ENCODE results near the gene CNOT9. TPM values are rescaled to one million over a fixed set of nuclear protein-coding genes. Genes with fewer than 3 reads are reported as not detected.

CNOT9 gene
- total and polyA plus RNA-seq, 2 of the 13 experiments (the other 11 are each of a cell fraction or from before 2014, with no cell fraction given) = 82.6 to 92.4 TPM

DNA sequence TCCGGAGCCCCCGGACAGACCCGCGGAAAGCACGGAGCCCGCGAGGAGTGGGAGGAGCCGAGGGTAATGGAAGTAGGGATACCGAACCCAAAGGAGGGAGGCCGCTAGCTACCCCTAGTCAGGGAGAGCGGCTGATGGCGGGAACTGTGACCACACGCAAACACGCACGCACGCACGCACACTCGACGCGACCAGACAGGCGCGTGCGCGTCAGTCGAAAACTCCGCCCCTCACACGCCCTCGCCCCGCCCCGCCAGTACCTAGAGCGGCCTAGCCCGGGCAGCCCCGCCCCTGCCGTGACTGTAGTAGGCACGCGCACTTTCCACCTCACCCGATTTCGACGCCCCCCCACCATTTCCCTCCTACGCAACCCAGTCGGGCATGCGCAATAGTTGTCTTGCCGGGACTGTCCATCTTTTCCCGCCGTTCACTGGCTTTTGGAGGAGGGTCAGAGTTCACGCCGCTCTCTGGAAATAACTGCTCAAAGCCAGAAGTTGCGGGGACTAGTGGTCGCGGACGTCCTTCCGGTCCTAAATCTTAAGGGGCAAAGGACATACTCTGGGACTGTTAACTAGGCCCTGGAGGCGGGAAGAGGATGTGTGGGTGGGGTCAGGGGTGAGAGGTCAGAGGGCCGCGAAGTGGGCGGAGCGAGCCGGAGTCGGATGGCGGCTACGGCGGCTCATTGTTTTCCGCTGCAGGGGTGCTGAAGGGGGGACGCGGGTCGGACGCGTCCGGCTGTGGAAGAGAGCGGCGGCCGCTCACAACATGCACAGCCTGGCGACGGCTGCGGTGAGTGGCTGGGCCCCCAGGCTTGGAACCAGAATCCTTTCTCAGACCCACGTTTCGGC lies at the start of gene CNOT9, which contains the start of gene USP37 (continued):
- no peak; the same call in 1 of the 2 replicates for TF ChIP-seq ARNTL (CRISPR knock-in tag; IDR thresholded peaks at IDR 0.05)
- TF ChIP-seq FLYWCH1 (CRISPR knock-in tag; IDR thresholded peaks at IDR 0.05) = peak; percentile 57; the same call in 1 of the 2 replicates
- peak; percentile 97; the same call in 1 of the 2 replicates for TF ChIP-seq ZNF564 (CRISPR knock-in tag; IDR thresholded peaks at IDR 0.05)
- peak; percentile 59 for TF ChIP-seq SP2 (CRISPR knock-in tag; IDR thresholded peaks at IDR 0.05)
- TF ChIP-seq ZNF547 (CRISPR knock-in tag; IDR thresholded peaks at IDR 0.05) = peak; percentile 96
- TF ChIP-seq PBX2 (CRISPR knock-in tag; IDR thresholded peaks at IDR 0.05) = no peak
- peak; percentile 6; the same call in 1 of the 2 replicates for TF ChIP-seq DZIP1 (CRISPR knock-in tag; IDR thresholded peaks at IDR 0.05)
- TF ChIP-seq BORCS8-MEF2B (CRISPR knock-in tag; IDR thresholded peaks at IDR 0.05) = peak; percentile 99
- TF ChIP-seq ZNF616 (CRISPR knock-in tag; IDR thresholded peaks at IDR 0.05; ENCODE audit: low read depth) = peak; percentile 98
- TF ChIP-seq ZNF414 (CRISPR knock-in tag; IDR thresholded peaks at IDR 0.05) = peak; percentile 96; the same call in 1 of the 2 replicates
- no peak for TF ChIP-seq ZNF24 (IDR thresholded peaks at IDR 0.05)
- TF ChIP-seq MAFF (IDR thresholded peaks at IDR 0.05; ENCODE audit: low read depth, low read length) = no peak
- TF ChIP-seq PRDM10 (CRISPR knock-in tag; IDR thresholded peaks at IDR 0.05; ENCODE audit: low read depth) = peak; percentile 88
- peak; percentile 52; the same call in 1 of the 2 replicates for TF ChIP-seq MTF2 (CRISPR knock-in tag; IDR thresholded peaks at IDR 0.05; ENCODE audit: borderline replicate concordance)
- TF ChIP-seq, protein P1, sequence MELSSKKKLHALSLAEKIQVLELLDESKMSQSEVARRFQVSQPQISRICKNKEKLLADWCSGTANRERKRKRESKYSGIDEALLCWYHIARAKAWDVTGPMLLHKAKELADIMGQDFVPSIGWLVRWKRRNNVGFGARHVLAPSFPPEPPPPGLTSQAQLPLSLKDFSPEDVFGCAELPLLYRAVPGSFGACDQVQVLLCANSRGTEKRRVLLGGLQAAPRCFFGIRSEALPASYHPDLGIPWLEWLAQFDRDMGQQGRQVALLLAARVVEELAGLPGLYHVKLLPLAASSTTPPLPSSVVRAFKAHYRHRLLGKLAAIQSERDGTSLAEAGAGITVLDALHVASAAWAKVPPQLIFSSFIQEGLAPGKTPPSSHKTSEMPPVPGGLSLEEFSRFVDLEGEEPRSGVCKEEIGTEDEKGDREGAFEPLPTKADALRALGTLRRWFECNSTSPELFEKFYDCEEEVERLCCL (CRISPR knock-in tag; IDR thresholded peaks at IDR 0.05; ENCODE audit: borderline replicate concordance) = no peak
- TF ChIP-seq NFKBIZ (CRISPR knock-in tag; IDR thresholded peaks at IDR 0.05) = no peak; the same call in 1 of the 2 replicates
- peak; percentile 100 for TF ChIP-seq TOPORS (CRISPR knock-in tag; IDR thresholded peaks at IDR 0.05)
- TF ChIP-seq DNMT3B (CRISPR knock-in tag; conservative IDR thresholded peaks at IDR 0.05) = peak; percentile 76

Measured in HepG2 (cell line).